Measurements from ENCODE around the gene RAD51B.

DNA sequence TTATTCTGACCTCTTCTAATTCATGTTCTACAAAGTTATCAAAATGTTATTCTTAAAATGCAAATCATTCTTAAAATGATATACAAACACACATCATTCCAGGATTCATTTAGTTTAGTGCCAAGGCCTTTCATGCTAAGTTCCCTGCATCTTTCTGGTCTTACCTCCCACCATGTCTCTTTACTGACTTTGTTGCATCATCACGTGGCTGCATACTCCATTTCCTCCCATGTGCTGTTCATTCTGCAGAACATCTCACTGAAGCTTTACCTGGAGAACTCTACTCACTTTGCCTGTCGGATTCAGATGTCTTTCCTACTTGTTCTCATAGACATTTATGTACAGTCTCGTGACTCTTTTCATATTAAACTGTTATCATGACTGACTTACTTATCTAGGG is 278.1 kb downstream of the RAD51B start:
- TF ChIP-seq, protein P1, sequence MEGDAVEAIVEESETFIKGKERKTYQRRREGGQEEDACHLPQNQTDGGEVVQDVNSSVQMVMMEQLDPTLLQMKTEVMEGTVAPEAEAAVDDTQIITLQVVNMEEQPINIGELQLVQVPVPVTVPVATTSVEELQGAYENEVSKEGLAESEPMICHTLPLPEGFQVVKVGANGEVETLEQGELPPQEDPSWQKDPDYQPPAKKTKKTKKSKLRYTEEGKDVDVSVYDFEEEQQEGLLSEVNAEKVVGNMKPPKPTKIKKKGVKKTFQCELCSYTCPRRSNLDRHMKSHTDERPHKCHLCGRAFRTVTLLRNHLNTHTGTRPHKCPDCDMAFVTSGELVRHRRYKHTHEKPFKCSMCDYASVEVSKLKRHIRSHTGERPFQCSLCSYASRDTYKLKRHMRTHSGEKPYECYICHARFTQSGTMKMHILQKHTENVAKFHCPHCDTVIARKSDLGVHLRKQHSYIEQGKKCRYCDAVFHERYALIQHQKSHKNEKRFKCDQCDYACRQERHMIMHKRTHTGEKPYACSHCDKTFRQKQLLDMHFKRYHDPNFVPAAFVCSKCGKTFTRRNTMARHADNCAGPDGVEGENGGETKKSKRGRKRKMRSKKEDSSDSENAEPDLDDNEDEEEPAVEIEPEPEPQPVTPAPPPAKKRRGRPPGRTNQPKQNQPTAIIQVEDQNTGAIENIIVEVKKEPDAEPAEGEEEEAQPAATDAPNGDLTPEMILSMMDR (IDR thresholded peaks at IDR 0.05) = no peak
- no peak for TF ChIP-seq POLR2AphosphoS5 (IDR thresholded peaks at IDR 0.05; ENCODE audit: insufficient read depth in 1 of 2, low read depth in 1 of 2)

All from vagina (tissue), 2 donors.